NCI-H2081 (cell line): ENCODE results near the gene CLIC5.

Experiments used
- DNase-seq, 2 experiments: peaks; one replicate each; lab custom pipeline; 2025; lab: John Stamatoyannopoulos, UW

Gene CLIC5

DNA sequence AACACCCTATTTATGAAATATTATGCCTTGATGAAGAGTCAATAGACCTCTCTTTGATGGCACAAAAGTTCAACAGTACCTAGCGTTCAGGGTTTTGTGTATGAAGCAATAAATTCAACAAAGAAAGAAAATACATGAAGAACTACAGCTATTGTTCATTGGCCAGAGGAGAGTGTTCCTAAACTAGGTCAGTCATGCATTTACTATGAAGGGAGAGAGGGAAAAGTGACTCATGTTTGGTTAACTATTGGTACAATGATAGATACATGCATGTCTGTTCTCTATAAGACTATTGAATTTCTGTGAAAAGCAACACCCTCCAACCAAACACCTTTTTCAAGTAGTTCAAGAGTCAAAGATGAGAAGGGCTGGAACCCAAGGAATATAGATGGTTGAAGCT, 50.7 kb downstream of the CLIC5 start:
- no peak for DNase-seq

DNA sequence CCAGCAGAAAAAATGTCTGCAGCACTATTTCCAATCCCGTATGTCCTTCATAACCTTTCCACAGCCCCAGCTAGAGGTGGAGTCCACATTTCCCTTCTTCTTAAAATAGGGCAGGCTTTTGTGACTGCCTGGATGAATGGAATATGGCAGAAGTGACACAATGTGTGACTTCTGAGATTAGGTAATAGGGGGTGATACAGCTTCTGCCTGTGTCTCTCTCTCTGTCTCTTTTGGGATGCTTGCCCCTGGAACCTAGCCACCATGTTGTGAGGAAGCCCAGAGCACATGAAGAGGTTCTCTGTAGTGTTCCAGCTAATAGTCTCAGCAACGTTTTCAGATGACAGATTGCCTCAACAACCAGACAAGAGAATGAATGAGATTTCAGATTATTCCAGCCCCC, 51.4 kb downstream of the CLIC5 start:
- no peak for DNase-seq

DNA sequence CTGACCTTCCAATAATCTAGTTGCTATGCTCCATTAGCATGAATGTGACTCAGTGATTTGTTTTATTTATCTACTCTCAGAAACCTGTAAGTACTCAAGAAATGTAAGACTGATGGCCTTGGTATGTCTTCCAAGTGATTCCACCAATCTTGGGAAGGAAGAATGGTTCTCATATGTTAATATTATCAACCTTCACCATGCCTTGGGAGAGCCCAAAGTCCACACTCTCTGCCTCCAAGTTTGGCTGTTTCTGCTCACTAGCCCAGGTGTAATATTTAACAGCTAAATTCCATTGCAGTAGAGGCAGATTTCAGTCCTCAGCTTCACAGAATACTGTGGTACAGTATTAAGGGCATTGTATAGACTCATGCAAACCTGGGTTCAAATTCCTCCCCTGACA, 51.8 kb downstream of the CLIC5 start:
- no peak for DNase-seq

- DNase-seq = no peak
Observed at GRCh38 chr6:45961125-45961524, 54.5 kb downstream of the CLIC5 start.

DNA sequence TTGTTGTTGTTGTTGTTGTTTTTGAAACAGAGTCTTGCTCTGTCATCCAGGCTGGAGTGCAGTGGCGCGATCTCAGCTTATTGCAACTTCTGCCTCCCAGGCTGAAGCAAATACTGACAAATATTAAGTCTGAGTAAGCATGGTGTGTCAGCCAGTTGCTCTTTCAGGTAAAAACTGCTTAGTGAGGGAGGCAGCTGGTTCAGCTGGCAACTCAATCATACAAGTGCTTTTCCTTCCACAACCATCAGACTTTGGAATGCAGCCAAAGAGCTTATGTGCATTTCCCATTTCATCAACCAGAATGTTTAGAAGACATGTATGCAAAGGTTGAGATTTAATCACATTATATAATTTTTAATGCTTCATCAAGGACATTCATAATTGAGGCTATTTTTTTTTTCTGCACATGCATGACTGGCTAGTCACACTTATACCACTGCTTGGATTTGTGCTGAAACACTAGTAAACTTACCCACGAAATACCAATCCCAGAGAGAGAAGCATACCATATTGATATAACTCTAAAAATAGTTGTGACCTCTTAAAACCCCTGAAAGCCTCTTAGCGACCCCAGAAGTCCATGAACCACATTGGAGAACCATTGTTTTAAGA, 56.0 kb downstream of the CLIC5 start:
- peak; percentile 54 to 76 for DNase-seq

- peak in 1 of 2 experiments; percentile 37 for DNase-seq
Observed at GRCh38 chr6:45956663-45957062, 59.0 kb downstream of the CLIC5 start.

- peak in 1 of 2 experiments; percentile 37 for DNase-seq
Observed at GRCh38 chr6:45956176-45956575, 59.5 kb downstream of the CLIC5 start.

GRCh38 chr6:45955597-45955996, 60.1 kb downstream of the CLIC5 start:
- no peak for DNase-seq

DNA sequence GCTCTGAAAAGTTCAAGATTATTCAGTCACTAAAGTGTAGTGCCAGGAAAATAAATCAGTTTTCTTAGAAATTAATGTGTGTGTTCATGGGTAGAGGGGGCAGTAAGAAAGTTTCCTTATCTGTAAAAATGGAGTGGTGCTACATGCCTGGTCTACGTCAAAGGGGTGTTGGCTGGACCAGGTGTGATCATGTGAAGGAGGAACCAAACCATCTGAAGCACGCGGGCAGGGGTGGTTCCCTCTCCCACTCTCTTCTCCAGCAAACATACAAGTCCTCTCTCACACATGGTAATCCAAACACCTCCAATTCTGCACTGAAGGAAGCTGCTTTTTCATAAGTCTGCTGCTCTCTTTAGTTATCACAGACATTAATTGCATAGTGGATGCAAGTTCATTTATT, 63.1 kb downstream of the CLIC5 start:
- DNase-seq = no peak

- DNase-seq = no peak
Observed at GRCh38 chr6:45952168-45952529, 63.5 kb downstream of the CLIC5 start.

- no peak for DNase-seq
Observed at GRCh38 chr6:45951321-45952167, 64.1 kb downstream of the CLIC5 start.

- no peak for DNase-seq
Observed at GRCh38 chr6:45949256-45949655, 66.4 kb downstream of the CLIC5 start.

- no peak for DNase-seq
Observed at GRCh38 chr6:45947807-45948206, 67.9 kb downstream of the CLIC5 start.

DNA sequence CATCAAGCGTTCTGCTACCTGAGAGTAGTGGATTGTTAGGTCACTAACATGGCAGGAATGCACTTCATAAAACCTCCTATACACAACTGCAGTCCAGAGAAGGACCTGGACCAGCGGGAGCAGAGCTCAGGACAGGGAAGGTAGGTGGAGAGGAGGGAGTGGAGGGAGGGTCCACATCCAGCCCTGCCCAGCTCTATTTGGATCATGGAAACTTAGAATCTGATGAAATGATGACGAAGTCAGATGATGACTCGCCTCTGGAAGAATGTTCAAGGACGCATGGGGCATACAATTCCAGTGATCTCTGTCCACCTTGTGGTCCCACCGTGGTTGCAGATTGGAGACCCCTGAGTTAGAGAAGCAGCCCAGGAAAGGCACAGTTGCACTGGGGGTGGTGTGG, 68.8 kb downstream of the CLIC5 start:
- no peak for DNase-seq

- no peak for DNase-seq
Observed at GRCh38 chr6:45946352-45946751, 69.3 kb downstream of the CLIC5 start.

GRCh38 chr6:45942953-45943352, 72.7 kb downstream of the CLIC5 start:
- DNase-seq = no peak

DNA sequence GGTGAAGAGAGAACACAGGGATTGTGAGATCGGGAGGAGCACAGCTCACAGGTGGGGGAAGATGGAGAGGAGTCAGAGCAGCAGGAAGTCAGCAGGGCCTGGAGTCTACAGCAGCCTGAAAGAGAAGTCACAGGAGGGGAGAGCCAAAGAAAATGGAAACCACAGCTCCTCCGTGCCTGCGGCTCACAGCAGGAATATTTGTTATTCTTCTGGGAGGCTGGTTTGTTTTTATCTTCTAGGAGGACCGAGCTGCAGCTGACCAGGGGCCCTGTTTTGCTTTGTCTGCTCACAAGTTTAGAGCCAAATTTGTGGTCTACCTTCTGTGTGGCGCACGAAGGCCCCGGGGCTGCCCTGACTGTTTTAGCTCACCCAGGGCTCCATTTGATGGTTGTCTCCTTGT, 81.8 kb downstream of the CLIC5 start:
- DNase-seq = no peak

DNA sequence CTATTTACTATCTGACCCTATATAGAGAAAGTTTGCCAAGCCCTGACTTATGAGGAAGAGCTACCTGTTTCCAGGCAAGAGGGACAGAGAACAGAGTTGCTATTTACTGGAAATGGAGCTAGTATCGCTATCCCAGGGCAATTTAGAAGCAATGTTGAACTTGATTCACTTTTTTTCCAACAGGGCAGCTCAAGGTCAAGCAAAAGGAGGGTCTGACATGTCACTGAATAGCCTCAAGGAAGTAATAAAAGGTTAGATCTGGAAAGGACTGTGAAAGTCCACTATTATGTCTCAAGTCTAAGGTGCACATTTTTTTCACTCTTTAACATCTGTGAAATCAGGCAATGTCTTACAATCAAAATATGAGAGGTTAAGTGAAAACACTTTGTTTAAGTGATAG, 84.4 kb downstream of the CLIC5 start:
- no peak for DNase-seq

DNA sequence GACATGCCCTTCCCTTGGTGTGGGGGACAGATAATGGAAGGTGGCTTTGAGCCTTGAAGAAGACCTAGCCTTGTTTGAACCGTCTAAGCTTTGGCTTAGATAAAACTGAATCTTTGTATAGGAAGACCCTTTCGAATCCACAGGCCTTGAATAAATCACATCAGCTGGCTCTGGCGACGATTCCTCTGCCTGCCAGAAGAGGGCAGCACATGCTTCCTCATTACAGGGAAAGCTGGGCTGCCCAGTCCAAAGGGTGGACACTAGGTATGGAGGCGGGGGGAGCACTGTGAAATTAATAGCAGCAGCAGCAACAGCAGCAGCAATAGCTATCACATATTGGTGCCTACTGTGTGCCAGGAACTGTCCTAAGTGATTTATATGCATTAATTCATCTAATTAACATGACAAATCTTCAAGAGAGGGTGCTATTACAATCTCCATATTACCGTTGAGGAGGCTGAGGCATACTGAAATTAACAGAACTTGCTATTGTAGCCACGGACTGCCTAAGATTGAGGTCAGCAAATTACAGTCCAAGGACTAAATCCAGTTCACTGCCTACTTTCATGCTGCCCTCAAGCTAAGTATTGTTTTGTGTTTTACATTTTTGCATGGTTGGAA, 85.1 kb downstream of the CLIC5 start:
- DNase-seq = peak; percentile 58 to 59

GRCh38 chr6:45929421-45930361, 86.0 kb downstream of the CLIC5 start:
- DNase-seq = no peak

GRCh38 chr6:45928721-45929305, 86.8 kb downstream of the CLIC5 start:
- DNase-seq = no peak
